GM18508 (cell line): ENCODE results near the gene SLC2A4RG.
"Not testable (repeated sequence)": the region's sequence is repeated elsewhere in the genome, so short reads cannot be mapped to it uniquely, and the experiment has no call there.

Source experiments
- ATAC-seq: cut with Tn5 transposase; IDR thresholded peaks from one replicate; pipeline ENCODE4 v1.9.1; 2021; ENCODE audit warnings: moderate number of reproducible peaks; ENCODE audit not compliant: insufficient read depth, unreplicated experiment

SLC2A4RG gene

DNA sequence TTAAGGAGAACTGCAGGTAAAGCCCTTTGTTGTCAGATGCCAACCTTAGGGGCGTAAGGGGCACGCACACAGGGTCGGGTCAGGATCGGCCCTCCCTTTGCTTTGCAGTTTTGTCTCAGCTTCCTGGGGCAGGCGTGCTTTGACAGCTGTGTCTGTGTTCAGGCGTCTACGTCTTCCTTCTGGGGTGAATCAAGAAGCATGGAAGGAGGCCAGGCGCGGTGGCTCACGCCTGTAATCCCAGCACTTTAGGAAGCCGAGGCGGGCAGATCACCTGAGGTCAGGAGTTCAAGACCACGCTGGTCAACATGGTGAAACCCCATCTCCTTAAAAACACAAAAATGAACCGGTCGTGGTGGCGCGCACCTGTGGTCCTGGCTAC is 30.4 kb upstream of the SLC2A4RG start:
- no peak for ATAC-seq

DNA sequence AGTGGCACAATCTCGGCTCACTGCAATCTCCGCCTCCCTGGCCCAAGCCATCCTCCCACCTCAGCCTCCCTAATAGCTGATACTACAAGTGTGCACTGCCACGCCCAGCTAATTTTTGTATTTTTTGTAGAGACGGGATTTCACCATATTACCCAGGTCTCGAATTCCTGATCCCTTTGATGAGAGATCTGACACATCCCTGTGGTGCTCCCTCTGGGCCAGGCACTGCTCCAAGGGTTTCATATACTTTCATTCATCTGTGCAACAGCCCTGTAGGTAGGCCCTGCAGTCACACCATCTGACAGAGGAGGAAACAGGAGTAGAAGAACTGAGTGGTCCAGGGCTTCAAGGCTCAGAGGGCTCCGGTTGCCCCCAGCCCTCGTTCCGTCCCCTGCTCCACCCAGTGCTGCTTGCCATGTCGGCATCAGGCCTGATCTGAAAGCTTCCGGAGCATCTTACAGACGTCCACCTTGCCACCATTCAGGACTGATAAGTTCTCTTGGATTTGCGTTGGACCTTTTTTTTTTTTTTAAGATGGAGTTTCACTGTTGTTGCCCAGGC is 28.4 kb upstream of the SLC2A4RG start:
- ATAC-seq, result no peak

DNA sequence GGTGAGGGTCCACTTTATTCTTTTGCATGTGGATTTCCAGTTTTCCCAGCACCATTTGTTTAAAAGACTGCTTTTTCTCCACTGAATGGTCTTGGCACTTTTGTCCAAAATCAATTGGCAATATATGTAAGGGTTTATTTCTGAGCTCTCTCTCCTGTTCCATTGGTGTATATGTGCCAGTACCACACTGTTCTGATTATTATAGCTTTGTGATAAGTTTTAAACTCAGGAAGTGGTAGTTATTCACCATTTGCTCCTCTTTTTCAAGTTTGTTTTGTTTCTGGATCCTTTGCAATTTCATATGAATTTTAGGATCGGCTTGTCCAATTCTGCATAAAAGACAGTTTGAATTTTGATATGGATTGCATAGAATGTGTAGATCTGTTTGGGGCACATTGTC is 27.4 kb upstream of the SLC2A4RG start:
- no peak for ATAC-seq

- ATAC-seq, result no peak
Measured at GRCh38 chr20:63714858-63715257, 24.7 kb upstream of the SLC2A4RG start.

DNA sequence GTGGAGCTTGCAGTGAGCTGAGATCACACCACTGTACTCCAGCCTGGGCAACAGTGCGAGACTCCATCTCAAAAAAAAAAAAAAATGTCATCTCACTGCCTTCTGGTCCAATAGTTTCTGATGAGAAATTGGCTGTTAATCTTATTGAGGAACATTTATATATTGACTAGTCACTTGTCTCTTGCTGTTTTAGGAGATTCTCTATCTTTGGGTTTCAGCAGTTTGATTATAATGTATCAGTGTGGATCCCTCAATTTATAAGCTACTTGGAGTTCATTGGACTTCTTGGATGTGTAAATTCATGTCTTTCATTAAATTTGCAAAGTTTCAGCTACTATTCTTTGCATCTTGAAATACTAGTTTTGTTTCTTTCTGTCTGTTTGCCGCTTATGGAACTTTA is 20.6 kb upstream of the SLC2A4RG start:
- ATAC-seq, result no peak

DNA sequence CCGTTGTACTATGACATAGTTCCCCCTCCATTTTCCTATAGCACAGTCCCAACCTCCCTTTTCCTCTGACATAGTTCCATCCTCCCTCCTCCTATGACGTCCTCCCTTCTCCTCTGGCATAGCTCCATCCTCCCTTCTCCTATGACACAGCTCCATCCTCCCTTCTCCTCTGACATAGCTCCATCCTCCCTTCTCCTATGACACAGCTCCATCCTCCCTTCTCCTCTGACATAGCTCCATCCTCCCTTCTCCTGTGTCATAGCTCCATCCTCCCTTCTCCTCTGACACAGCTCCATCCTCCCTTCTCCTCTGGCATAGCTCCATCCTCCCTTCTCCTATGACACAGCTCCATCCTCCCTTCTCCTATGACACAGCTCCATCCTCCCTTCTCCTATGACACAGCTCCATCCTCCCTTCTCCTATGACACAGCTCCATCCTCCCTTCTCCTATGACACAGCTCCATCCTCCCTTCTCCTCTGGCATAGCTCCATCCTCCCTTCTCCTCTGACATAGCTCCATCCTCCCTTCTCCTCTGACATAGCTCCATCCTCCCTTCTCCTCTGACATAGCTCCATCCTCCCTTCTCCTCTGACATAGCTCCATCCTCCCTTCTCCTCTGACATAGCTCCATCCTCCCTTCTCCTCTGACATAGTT is 16.5 kb upstream of the SLC2A4RG start:
- ATAC-seq, result not testable (repeated sequence)

DNA sequence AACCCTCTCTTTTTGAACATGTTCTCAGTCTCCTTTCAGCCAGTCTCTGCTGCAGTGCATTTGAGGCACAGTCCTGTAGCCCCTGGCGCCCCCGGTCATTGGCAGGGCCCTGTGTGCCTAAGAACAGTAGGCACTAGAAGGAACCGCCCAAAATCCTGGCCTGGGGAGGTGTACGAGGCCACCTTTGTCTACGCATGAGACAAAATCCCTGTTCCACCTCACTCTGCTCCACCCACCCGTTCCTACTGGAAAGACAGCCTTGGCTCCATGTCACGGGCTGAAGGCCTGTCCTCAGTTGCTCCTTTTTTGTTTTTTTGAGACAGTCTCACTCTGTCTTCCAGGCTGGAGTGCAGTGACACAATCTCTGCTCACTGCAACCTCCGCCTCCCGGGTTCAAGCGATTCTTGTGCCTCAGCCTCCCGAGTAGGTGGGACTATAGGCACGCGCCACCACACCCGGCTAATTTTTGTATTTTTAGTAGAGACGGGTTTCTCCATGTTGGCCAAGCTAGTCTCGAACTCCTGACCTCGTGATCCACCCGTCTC is 9.3 kb upstream of the SLC2A4RG start:
- not testable (repeated sequence) for ATAC-seq

DNA sequence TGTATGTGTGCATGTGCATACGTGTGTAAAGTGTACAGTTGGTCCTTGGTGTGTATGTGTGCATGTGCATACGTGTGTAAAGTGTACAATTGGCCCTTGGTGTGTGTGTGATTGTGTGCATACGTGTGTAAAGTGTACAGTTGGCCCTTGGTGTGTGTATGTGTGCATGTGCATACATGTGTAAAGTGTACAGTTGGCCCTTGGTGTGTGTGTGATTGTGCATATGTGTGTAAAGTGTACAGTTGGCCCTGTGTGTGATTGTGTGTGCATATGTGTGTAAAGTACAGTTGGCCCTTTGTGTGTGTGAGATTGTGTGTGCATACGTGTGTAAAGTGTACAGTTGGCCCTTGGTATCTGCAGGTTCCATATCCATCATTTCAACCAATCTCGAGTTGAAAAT is 8.2 kb upstream of the SLC2A4RG start:
- no peak for ATAC-seq

DNA sequence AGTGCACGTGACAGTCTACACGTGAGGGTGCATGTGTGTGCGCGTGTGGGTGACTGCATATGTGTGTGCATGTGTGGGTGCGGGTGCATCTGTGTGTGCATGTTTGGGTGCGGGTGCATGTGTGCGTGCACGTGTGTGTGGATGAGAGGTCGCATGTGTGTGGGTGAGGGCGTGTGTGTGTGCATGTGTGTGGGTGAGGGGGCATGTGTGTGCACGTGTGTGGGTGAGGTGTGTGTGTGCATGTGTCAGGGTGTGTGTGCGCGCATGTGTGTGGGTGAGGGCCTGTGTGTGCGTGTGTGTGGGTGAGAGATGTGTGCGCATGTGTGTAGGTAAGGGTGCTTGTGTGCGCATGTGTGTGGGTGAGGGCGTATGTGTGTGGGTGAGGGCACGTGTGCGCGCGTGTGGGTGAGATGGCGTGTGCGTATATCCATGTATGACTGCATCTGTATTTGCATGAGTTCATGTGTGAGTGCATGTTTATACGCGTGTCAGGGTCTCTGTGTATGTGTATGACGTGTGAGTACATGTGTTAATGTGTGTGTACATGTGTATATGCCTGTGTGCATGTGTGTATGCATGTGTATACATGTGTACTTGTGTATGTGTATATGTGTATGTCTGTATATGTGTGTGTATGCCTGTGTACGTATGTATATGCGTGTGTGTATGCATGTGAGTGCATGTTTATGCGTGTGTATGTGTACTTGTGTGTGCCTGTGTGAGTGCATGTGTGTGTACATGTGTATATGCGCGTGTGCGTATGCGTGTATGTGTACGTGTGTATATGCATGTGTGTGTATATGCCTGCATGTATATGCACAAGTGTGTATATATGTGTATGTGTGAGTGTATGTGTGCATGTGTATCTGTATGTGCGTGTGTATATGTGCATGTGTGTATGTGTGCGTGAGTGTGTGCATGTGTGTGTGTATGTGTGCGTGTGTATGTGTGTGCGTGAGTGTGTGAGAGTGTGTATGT is 7.2 kb upstream of the SLC2A4RG start:
- ATAC-seq, result no peak

DNA sequence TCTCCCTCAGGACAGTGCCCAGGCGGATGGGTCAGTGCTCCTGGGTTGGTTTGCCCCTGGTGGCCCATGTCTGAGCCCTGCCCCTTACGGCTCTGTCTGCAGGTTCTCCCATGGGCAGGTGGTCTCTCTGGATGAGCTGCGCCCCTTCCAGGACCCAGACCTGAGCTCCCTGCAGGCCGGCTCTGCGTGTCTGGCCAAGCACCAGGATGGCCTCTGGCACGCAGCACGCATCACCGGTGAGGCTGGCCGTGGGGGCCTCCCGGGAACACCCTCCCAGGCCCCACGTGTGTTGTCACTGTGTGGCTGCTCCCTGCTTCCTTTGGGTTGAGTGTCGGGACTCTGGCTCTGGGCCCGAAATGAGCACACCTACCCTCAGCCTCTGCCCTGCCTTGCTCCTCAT is 6.5 kb upstream of the SLC2A4RG start:
- ATAC-seq, result no peak

DNA sequence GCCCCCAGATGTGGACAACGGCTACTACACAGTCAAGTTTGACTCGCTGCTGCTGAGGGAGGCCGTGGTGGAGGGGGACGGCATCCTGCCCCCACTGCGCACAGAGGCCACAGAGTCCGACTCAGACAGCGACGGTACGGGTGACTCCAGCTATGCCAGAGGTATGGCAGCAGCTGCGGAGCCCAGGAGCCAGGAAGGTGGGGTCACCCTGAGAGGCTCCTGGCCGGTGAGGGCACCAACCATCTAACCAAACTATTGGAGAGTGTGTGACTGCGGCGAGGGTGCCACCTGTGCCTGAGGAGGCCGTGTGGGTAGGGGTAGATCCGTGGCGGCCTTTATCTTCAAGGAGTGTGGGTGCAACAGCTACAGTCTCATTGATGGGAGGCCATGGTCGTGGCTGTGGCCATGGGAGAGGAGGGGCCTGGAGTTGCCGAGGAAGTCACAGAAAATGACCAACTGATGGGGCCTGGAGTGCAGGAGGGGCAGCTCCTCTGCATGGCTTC is 5.9 kb upstream of the SLC2A4RG start:
- no peak for ATAC-seq

- ATAC-seq, result no peak
Measured at GRCh38 chr20:63734111-63734945, 5.2 kb upstream of the SLC2A4RG start.

DNA sequence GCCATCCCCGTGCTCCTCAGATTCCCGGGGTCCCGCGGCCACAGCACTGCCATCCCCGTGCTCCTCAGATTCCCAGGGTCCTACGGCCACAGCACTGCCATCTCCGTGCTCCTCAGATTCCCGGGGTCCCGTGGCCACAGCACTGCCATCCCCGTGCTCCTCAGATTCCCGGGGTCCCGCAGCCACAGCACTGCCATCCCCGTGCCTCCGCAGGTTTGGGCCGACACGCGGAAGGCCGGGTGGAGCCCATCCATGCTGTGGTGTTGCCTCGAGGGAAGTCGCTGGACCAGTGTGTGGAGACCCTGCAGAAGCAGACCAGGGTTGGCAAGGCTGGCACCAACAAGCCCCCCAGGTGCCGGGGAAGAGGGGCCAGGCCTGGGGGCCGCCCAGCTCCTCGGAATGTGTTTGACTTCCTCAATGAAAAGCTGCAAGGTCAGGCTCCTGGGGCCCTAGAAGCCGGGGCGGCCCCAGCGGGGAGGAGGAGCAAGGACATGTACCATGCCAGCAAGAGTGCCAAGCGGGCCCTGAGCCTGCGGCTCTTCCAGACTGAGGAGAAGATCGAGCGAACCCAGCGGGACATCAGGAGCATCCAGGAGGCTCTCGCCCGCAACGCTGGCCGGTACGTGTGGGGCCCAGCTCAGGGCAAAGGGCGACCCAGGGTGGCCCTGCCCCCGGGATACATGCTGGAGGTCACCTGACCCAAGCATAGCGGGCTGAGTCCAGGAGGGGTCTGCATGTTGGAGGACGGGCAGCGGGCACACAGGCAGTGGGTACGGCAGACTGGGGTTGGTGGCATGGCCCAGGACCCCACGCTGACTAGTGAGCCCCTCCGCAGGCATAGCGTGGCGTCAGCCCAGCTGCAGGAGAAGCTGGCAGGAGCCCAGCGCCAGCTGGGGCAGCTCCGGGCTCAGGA is 4.4 kb upstream of the SLC2A4RG start:
- ATAC-seq, result no peak

- no peak for ATAC-seq
Measured at GRCh38 chr20:63735859-63736718, 3.5 kb upstream of the SLC2A4RG start, which contains the start of gene LIME1. LIME1 (plus strand) TSS chr20:63736664; CDS start chr20:63737550, 886 bp downstream.

- no peak for ATAC-seq
Measured at GRCh38 chr20:63736893-63737694, 2.5 kb upstream of the SLC2A4RG start.

DNA sequence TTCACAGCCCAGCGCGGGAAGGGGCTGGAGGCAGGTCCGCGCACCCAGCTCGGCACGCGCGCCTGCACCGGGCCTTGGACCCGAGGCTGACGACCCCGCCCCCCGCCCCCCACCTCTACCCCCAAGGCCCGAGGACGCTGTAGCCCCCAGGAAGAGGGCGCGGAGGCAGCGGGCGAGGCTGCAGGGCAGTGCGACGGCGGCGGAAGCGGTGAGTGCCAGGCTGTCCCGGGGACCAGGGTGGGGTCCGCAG is 2.0 kb upstream of the SLC2A4RG start:
- no peak for ATAC-seq

DNA sequence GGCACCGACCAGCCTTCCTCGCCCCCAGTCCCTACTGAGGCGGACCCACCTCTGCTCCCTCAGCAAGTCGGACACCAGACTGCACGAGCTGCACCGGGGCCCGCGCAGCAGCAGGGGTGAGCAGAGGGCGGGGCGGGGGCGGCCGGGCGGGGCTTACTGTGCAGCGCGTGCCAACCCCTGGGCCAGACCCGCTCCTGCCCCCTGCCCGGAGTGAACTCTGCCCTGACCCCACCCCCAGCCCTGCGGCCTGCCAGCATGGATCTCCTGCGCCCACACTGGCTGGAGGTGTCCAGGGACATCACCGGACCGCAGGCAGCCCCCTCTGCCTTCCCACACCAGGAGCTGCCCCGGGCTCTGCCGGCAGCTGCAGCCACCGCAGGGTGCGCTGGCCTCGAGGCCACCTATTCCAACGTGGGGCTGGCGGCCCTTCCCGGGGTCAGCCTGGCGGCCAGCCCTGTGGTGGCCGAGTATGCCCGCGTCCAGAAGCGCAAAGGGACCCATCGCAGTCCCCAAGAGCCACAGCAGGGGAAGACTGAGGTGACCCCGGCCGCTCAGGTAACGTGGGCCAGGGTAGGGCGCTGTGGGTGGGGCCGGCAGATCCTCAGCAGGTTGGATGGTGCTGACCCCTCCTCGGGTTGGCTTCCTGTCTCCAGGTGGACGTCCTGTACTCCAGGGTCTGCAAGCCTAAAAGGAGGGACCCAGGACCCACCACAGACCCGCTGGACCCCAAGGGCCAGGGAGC is 1.5 kb upstream of the SLC2A4RG start:
- ATAC-seq, result no peak
